ENCODE measurements around the gene TMEM232.

DNA sequence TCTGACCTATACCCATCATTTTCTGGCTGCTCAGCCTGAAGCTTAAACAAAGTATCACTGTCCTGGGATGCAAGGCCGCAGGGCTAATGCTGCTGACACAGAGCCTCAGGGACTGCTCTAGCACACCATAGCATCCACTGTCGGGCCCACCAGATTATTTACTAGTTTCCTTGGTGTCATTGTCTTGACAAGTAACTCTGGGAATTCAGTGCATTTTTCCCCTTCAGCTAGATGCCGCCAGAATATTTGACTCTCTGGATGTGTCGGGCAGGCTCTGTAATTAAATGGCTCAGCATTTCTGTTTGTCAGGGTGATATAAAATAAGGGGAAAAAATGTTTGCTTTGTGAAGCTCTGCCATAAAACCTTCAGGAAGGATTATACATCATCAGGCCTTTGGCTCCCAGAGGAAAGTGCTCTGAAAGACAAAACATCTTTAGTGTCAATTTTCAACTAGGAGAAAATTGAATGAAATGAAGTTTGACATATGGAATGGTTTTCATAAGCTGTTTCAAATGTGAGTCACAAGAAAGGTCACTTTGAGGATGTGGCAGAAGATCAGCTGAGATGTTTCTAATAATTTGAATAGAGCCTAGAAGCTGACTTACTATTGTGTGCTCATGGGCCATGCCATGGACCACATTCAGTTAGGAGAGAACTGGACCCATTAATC lies 350.1 kb downstream of the TMEM232 start:
- TF ChIP-seq, protein P1, sequence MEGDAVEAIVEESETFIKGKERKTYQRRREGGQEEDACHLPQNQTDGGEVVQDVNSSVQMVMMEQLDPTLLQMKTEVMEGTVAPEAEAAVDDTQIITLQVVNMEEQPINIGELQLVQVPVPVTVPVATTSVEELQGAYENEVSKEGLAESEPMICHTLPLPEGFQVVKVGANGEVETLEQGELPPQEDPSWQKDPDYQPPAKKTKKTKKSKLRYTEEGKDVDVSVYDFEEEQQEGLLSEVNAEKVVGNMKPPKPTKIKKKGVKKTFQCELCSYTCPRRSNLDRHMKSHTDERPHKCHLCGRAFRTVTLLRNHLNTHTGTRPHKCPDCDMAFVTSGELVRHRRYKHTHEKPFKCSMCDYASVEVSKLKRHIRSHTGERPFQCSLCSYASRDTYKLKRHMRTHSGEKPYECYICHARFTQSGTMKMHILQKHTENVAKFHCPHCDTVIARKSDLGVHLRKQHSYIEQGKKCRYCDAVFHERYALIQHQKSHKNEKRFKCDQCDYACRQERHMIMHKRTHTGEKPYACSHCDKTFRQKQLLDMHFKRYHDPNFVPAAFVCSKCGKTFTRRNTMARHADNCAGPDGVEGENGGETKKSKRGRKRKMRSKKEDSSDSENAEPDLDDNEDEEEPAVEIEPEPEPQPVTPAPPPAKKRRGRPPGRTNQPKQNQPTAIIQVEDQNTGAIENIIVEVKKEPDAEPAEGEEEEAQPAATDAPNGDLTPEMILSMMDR (IDR thresholded peaks at IDR 0.05; ENCODE audit: insufficient read depth, low read length) = no peak
- TF ChIP-seq, protein P2, sequence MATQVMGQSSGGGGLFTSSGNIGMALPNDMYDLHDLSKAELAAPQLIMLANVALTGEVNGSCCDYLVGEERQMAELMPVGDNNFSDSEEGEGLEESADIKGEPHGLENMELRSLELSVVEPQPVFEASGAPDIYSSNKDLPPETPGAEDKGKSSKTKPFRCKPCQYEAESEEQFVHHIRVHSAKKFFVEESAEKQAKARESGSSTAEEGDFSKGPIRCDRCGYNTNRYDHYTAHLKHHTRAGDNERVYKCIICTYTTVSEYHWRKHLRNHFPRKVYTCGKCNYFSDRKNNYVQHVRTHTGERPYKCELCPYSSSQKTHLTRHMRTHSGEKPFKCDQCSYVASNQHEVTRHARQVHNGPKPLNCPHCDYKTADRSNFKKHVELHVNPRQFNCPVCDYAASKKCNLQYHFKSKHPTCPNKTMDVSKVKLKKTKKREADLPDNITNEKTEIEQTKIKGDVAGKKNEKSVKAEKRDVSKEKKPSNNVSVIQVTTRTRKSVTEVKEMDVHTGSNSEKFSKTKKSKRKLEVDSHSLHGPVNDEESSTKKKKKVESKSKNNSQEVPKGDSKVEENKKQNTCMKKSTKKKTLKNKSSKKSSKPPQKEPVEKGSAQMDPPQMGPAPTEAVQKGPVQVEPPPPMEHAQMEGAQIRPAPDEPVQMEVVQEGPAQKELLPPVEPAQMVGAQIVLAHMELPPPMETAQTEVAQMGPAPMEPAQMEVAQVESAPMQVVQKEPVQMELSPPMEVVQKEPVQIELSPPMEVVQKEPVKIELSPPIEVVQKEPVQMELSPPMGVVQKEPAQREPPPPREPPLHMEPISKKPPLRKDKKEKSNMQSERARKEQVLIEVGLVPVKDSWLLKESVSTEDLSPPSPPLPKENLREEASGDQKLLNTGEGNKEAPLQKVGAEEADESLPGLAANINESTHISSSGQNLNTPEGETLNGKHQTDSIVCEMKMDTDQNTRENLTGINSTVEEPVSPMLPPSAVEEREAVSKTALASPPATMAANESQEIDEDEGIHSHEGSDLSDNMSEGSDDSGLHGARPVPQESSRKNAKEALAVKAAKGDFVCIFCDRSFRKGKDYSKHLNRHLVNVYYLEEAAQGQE (IDR thresholded peaks at IDR 0.05; ENCODE audit: insufficient replicate concordance, low read depth) = no peak

Data from HL-60 (cell line).